ENCODE results near the gene CRTC3. TPM values are rescaled to one million over a fixed set of nuclear protein-coding genes. Genes with fewer than 3 reads are reported as not detected.

CRTC3 gene
- total and polyA plus RNA-seq, 2 of the 4 experiments (the other 2 are of a cell fraction), result 4.7 to 14.8 TPM

- TF ChIP-seq SMC3 (IDR thresholded peaks at IDR 0.05; ENCODE audit: low read depth, low read length), result no peak
These were observed 53.9 kb downstream of the CRTC3 start (continued) for GRCh38 chr15:90583471-90584252.

GRCh38 chr15:90584841-90585240 lies 55.1 kb downstream of the CRTC3 start:
- Histone ChIP-seq H3K27ac (ENCODE audit: insufficient read depth, low read length) (no peak overlapping the region), H3K4me1 (ENCODE audit: control insufficient read depth, insufficient read depth, low read length) (peaks cover 5% of the 10 kb centered on the region), H3K9ac (ENCODE audit: low read depth, low read length) (no peak overlapping the region), H3K27me3 (ENCODE audit: control insufficient read depth, insufficient read depth, low read length) (no peaks in the 10 kb centered on the region), H4K91ac (ENCODE audit: insufficient read depth, low read depth, low read length) (no peak overlapping the region), H3K18ac (ENCODE audit: low read depth, low read length) (no peak overlapping the region), H3K4ac (ENCODE audit: low read depth, low read length) (no peak overlapping the region), H3K36me3 (ENCODE audit: control insufficient read depth, insufficient read depth, low read length) (peaks cover 3% of the 10 kb centered on the region; the same call in 1 of the 2 replicates), H4K8ac (ENCODE audit: low read depth in 2 of 2, low read length in 2 of 2) (no peak overlapping the region), H3K14ac (replicated peaks; ENCODE audit: low read depth, low read length) (no peak overlapping the region), H3K4me2 (ENCODE audit: low read depth, low read length) (no peak overlapping the region), H2AK5ac (ENCODE audit: low read depth, low read length) (no peak overlapping the region), H2BK5ac (ENCODE audit: low read depth, low read length, poor library complexity, severe bottlenecking) (no peak overlapping the region), H3K56ac (ENCODE audit: extremely low read depth, insufficient read depth, low read length) (no peak overlapping the region), H3K23ac (ENCODE audit: low read depth, low read length) (no peak overlapping the region), H3K4me3 (ENCODE audit: insufficient read depth, low read depth, low read length) (no peak overlapping the region), H2BK20ac (ENCODE audit: low read depth, low read length) (no peak overlapping the region), H4K20me1 (ENCODE audit: insufficient read depth, low read length) (peaks cover 28% of the 10 kb centered on the region), H3K9me3 (ENCODE audit: control insufficient read depth, insufficient read depth, low read length) (no peaks in the 10 kb centered on the region), H2AFZ (replicated peaks; ENCODE audit: low read length, poor library complexity) (no peak overlapping the region), H4K5ac (ENCODE audit: low read depth, low read length) (no peak overlapping the region), H2BK15ac (ENCODE audit: low read depth, low read length) (no peak overlapping the region), H3K9me1 (ENCODE audit: insufficient read depth, low read length) (peaks cover 11% of the 10 kb centered on the region), H3K79me1 (ENCODE audit: low read depth in 1 of 2, low read length in 2 of 2) (peaks cover 21 to 86% of the 10 kb centered on the region in 2 experiments), H2AK9ac (replicated peaks; ENCODE audit: low read depth, low read length, poor library complexity) (no peak overlapping the region), H2BK120ac (ENCODE audit: low read depth, low read length) (no peak overlapping the region)
- in situ Hi-C loops (cut with MboI; ENCODE audit: low sequenced_read_pairs) (no loop called here), dilution Hi-C loops (cut with HindIII; ENCODE audit: low sequenced_read_pairs, unreplicated experiment) (no loop called here), intact Hi-C loops (cut with micrococcal nuclease) (no loop called here)
- no peak for DNase-seq
- no TSS peak for BruUV-seq (replicated peaks)
- TF ChIP-seq CEBPB (IDR thresholded peaks at IDR 0.05; ENCODE audit: low read depth, low read length) (peak; percentile 64; the same call in 1 of the 2 replicates), RAD21 (IDR thresholded peaks at IDR 0.05; ENCODE audit: low read length) (no peak), POLR2A (IDR thresholded peaks at IDR 0.05; ENCODE audit: low read depth, low read length) (no peak)
- no peak for ATAC-seq (ENCODE audit: low read depth)
- no CpG with 5 or more reads among the region's 6 CpGs for WGBS, 2 experiments (ENCODE audit: extremely low coverage in 2 of 2, insufficient read length in 1 of 2)
- POLR2A ChIA-PET (ENCODE audit: unreplicated experiment), result no interaction called here
- CTCF ChIA-PET, result interaction anchor here (1.0 kb wide), 1 partner anchor 8 kb away, joined by 3 read pairs; no protein-coding TSS in a partner anchor
